ENCODE measurements around the gene TMEM184B.

DNA sequence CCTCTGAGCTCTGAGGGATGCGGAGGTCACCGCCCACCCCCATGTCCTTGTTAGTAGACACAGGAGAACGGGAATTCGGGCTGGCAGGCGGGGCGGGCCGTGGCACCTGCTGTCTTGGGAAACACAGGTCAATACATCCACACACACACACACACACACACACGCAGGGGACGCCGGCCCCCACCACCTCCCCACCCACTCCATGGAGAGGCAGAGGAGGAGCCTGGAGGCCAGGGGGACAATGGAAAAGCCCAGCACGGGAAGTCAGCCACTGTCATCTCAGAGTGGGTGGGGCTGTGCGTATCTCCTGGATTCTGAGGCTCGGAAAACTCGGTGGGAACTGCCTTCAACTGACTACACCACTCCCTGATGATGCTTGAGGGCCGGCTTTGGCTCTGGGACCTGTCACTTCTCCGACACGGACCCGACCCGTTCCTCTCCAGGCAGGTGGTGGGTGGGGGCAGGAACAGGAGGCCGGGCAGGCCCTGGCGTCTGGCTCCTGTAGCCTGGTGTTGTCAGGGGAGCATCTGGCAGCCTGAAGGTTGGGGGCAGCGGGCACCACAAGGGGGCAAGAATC, 18.5 kb upstream of the TMEM184B start:
- TF ChIP-seq CTCF (IDR thresholded peaks at IDR 0.05; ENCODE audit: insufficient read depth, low read length, poor library complexity, severe bottlenecking) (no peak), EZH2phosphoT487 (conservative IDR thresholded peaks at IDR 0.05; ENCODE audit: low read length) (no peak)

All from SU-DHL-6 (cell line).